ENCODE measurements around the gene MYL11.

DNA sequence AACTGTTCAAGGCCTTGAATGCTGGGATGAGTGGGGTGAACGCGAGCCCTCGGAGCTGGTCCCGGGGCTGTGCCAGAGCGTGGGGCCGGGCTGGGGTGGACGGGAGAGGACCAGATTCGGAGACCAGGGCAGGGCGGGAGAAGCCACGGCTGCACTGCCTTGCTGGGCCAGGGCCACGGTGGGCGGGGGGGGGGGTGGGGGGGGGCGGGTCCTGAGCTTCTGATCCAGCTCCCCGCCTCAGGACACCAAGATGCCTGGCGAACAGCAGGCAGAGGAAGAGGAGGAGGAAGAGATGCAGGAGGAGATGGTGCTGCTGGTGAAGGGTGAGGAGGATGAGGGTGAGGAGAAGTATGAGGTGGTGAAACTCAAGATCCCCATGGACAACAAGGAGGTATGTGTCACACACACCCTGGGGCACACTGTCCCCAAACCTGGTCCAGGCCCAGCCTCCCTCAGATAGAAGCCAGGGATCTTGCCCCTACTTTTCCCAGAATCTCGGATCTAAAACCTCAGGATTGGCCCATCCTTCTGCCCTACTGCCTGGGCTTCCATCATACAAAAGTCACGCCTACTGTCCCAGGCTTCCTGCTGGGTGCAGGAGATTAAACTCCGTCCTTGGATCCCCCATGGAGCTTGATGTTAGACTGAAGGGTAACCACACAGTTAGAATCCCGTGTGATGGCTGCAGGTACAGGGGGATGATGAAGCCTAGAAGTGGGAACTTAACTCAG is 33.4 kb downstream of the MYL11 start:
- TF ChIP-seq EZH2 (IDR thresholded peaks at IDR 0.05; ENCODE audit: insufficient read depth, poor library complexity, severe bottlenecking) (no peak), EZH2phosphoT487 (IDR thresholded peaks at IDR 0.05; ENCODE audit: insufficient read depth, low read depth) (no peak)

Data from GM23248 (cell line).